ENCODE data around the gene ZNF345.

The ZNF345 gene

DNA sequence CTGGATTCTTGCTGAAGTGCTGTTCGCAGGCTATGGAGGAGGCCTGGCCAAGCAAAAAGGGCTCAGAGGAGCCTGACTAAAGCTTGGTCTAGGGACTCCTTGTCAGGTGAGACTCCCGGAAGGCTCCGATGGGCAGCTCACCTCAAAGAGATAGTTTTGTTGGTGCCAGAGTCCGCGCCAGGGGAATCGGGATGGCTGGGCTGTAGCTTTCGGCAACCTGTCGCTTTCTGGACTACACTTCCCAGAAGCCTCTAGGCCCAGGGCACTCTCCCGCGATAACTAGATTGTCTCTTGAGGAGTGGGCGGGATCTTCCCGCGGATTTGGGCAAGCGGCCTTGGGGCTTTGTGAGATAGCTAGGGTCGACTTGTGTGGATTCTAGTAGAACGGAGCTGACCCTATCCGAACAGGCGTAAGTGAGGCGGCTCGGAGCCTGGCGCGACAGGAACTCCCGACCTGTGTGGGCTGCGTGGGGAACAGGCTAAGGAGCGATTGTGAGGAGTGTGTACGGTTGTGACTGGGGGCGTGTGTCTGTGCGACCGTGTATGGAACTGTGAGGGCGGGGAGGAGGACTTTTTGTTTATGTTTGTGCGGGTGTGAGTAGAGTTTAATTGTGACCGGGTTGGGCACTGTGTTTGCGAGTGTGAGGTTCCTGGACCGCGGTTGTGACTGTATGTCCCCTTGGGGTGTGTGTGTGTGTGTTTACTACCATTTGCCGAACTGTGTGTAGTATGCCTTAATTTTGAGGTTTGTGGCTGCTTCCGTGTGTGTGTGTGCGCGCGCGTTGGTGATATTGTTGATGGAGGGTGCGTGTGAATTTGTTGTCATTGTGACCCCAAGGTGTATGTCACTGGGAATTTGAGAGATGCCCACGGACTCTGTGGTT, at the start of gene ZNF345:
Gene ZNF345, plus strand, starts transcription at position 318 of the 884 bp plus-strand sequence. CDS start 25,955 bp downstream, outside the sequence.
- peak; percentile 91 for DNase-seq (ENCODE audit: low spot score)

DNA sequence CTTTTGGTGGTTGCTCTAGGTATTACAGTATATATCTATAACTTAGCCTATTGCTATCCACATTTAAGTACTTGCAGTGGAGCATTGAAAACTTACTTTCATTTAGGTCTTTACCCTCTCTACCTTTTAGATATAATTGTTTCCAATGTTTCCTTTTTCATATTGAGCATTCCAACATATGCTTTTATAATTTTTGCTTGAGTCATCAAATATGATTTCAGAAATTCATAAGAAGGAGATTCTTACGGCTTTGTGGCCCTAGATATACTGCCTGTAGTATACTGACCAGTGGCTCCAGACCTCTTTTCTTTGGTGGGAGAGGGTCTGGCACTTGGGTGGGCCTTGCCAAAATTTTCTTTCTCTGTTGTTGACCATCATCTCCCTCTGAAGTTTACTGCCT, 45.3 kb upstream of the ZNF345 start:
- DNase-seq (ENCODE audit: low spot score) = no peak

DNA sequence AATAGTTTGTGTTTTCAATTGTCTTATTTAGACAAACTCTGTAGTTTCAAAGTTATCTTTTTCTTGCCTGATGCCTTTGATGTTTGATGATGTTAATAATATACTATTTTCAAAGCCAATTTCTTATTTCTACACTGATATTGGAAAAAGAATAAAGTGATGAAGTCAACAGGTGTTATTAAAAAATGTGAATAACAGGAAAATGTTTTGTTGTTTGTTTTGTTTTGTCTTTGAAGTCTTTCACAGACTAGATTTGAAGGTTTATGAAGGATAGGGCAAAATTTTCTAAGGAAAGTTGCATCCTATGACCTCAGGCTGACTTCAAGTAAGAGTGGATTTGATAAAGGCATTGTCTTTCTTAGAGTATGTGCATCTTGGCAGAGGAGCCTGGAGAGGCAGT, 43.6 kb upstream of the ZNF345 start:
- no peak for DNase-seq (ENCODE audit: low spot score)

DNA sequence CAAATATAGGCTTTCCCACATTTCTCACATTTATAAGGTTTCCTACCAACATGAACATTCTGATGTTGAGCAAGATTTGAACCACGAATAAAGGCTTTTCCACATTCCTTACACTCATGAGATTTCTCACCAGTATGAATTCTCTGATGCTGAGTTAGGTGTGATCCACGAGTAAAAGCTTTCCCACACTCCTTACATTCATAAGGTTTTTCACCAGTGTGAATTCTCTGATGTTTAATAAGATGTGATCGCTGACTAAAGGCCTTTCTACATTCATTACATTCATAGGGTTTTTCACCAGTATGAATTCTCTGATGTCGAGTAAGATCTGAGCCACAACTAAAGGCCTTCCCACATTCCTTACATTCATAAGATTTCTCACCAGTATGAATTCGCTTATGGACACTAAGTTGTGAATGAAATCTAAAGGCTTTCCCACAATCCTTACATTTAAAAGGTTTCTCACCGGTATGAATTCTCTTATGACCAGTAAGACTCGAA, 31.5 kb upstream of the ZNF345 start:
- no peak for DNase-seq (ENCODE audit: low spot score)

DNA sequence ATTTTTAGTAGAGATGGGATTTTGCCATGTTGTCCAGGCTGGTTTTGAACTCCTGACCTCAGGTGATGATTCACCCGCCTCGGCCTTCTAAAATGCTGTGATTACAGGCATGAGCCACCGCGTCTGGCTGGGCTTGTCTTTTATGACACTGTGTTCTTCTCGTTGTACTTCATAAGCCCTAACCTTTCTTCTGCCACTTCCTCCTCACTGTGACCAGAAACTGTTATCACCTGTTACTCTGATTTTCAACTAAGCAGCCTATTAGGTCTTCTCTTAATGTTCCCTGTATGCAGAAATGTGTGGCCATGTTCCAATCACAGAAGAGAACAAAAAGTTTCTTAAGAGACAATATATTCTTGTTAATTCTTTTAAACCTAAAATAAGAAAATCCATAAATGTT, 28.9 kb upstream of the ZNF345 start:
- no peak for DNase-seq (ENCODE audit: low spot score)

DNA sequence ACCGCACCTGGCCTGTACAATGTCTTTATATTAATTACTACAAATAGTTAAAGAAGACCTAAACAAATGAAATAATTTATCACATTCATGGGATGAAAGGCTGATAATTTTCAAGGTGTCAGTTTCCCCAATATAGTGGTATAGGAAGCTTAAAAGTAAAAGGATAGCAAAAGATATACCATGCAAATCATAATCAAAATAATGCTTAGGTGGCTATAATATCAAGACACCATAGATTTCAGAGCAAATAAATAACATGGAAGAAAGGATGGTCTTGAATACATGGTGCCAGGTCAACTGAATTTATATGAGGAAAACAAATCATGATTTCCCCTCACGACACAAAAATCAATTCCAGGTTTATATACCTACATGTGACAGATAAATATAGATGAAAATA, 17.2 kb upstream of the ZNF345 start:
- no peak for DNase-seq (ENCODE audit: low spot score)

DNA sequence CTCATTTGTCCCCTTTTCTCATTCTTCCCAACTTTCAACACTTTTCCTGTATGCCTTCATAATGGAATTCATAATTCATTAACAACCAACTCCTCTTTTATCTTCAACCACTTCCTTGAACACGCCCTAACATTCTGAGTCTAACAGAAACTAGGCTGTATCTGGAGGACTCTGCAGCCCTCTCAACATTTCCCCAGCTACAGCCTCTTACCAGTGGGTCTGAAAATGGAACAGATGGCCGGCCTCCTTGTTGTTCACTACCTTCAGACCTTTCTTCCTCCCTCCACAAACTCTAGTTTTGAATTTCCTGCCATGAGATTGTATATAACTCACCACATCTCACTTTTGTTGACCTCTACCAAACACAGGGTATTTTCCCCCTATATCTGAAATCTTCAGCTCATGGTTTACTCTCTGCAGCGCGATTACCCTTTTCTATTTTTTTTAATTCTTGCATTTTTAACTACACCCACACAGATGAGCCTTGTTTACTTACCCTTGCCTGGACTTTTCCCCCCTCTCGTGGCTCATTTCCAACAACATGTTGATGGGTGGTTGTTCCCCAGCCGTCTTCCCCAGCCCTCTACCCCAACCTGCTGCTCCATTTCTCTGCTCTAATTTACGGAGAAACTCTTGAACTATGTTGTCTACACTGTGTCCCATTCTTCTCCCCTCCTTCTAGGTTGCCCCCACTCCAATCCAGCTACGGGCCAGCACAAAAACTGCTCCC, 13.3 kb upstream of the ZNF345 start:
- DNase-seq (ENCODE audit: low spot score) = no peak

DNA sequence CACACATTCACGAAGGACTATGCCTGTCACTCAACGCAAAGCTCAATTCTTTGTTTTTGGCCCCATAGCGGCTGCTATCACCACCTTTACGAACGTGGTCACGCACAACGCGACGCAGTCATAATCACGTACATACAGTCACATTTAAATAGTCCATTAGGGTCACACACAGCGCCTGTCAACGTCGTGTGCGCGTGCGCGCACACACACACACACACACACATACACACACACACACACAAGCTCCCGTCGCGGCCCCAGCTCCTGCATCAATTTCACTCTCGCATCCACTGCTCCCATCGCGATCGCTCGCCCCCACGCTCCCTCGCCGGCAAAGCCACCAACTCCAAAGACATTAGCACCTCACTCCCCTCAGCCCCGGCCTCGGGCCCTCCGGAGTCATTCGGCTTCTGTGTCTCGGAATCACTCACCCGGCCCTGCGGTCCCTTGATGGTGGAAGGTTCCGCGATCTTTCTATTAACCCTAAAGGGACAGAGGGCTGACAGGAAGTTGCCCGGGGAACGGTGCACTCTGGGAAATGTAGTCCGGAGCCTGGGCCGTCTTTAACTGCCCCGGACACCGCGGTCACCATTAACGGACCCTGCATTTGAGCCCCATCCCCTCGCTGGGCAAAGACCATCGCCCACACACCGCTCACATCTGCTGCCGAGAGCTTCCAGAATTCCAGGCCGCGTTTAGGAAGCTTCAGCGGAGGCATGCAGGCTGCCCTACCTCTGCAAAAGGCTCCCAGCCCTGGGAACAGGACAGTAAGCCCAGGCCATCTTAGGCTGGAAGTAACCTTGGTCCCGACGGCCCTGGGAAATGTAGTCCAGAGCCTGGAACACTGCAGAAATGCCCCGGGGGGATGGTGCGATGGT, 12.5 kb upstream of the ZNF345 start, which contains the start of gene ZNF790:
Gene ZNF790, minus strand, starts transcription at position 482 of the 878 bp plus-strand sequence. CDS start 12,768 bp downstream, outside the sequence.
- DNase-seq (ENCODE audit: low spot score) = peak; percentile 86

DNA sequence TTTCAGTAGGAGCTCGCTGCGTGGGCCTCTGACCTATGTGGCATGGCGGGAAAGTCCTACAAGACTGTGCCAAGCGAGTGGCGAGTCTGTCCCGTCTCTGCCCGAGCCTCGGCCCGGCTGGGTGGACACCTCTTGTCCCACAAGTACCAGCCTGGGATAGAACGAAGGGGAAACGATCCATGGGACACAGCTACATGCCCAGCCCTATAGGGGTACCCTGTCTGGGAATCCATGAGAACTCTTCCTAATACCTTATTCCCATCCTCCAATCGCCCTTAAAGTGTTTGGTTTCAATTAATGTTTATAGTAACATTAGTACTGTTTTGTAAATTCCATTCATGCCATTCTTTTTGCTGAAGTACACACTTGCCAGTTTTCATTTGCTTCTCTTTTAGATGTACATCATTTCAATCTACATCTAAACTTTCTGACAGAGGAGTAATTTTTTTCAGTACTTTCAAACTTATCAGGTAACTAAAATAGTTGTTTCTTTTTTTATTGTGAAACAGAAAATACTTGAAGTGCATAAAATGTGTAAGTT, 11.8 kb upstream of the ZNF345 start:
- DNase-seq (ENCODE audit: low spot score) = no peak

DNA sequence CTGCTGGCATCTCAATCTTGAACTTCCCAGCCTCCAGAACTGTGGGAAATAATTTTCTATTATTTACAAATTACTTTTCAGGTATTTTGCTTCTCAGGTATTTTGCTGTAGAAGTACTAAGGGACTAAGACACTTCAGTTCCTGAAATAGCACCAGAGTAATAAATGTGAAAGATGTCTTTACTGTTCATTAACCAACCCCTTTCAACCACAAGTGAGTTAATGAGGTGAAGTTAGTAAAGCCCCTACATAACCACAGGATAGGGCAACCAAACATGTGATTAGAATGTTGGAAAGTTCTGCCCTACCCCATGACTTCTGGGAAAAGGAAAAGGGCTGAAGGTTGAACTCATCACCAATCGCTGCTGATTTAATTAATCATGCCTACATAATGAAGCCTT, 2.7 kb upstream of the ZNF345 start:
- DNase-seq (ENCODE audit: low spot score) = no peak

DNA sequence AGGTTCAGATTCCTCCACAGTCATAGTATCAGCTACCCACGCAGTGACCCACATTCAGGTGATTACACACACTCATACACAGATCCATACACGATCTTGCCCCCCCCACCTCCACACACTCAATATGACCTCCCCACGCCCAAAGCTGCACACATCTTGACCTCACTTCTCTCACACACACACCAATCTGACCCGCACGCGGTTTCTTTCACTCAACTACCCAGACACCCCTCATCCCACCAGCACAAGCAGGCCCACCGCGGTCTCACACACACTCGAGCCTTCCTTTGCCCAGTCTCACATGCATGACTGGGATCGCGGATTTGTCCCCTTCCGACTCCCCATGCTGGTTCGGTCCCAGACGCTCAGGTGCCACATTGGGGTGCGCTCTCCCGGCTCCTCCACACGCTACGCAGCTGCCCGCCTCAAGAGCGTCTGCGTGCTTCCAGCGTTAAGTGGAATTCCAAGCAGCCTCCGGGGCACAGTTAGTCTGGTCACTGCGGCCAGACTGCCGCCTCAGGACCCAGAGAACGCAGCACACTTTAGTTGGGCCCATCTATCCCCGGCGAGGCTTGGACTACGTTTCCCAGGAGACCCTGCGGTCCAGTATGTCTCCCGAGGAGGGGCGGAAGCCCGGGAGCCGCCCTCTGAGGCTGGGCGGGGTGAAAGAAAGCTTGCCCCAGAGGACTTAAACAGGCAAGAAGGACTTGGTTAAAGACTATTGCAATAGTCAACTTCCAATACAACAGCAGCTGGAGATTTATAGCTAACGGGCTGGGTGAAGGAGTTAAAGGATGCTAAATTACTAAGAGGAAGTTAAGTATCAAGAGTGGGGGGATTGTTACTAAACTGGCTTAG, 746 bp upstream of the ZNF345 start:
- peak; percentile 89 for DNase-seq (ENCODE audit: low spot score)

DNA sequence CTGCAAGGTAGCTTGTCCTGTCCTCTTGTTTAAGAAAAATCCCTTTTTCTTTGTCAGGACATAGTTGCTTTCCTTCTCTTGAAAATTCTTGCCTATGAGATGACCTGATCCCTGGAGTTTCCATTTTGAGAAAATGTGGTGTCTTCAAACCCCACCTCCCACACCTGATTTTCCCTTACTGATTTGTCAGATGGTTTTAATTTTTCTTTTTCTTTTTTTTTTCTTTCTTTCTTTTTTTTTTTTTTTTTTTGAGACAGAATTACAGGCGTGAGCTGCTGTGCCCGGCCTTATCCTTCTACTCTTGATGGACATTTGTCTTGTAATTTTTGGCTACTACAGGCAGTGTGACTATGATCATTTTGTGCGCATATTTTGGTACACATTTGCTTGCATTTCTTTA, 1.2 kb downstream of the ZNF345 start:
- DNase-seq (ENCODE audit: low spot score) = no peak

DNA sequence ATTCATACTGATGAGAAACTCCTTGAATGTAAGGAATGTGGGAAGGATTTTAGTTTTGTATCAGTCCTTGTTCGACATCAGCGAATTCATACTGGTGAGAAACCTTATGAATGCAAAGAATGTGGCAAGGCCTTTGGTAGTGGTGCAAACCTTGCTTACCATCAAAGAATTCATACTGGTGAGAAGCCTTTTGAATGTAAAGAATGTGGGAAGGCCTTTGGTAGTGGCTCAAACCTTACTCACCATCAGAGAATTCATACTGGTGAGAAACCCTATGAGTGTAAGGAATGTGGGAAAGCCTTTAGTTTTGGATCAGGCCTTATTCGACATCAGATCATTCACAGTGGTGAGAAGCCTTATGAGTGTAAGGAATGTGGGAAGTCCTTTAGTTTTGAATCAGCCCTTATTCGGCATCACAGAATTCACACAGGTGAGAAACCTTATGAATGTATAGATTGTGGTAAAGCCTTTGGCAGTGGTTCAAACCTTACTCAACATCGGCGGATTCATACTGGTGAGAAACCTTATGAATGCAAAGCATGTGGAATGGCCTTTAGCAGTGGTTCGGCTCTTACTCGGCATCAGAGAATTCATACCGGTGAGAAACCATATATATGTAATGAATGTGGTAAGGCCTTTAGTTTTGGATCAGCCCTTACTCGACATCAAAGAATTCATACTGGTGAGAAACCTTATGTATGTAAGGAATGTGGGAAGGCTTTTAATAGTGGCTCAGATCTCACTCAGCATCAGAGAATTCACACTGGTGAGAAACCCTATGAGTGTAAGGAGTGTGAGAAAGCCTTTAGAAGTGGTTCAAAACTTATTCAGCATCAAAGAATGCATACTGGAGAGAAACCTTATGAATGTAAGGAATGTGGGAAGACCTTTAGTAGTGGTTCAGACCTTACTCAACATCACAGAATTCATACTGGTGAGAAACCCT, 26.6 kb downstream of the ZNF345 start:
- no peak for DNase-seq (ENCODE audit: low spot score)

DNA sequence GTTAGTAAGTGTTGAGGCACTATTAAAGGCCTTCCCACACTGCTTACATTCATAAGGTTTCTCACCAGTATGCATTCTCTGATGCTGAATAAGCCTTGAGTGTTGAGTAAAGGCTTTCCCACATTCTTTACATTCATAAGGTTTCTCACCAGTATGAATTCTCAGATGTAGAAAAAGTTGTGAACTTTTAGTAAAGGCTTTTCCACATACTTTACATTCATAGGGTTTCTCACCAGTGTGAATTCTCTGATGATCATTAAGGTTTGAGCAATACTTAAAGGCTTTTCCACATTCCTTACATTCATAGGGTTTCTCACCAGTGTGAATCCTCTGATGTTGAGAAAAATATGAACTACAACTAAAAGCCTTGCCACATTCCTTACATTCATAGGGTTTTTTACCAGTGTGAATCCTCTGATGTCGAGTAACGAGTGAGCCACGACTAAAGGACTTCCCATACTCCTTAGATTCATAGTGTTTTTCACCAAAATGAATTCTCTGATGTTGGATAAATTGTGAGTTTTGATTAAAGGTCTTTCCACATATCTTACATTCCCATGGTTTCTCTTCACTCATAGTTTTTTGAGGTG, 41.2 kb downstream of the ZNF345 start:
- no peak for DNase-seq (ENCODE audit: low spot score)

DNA sequence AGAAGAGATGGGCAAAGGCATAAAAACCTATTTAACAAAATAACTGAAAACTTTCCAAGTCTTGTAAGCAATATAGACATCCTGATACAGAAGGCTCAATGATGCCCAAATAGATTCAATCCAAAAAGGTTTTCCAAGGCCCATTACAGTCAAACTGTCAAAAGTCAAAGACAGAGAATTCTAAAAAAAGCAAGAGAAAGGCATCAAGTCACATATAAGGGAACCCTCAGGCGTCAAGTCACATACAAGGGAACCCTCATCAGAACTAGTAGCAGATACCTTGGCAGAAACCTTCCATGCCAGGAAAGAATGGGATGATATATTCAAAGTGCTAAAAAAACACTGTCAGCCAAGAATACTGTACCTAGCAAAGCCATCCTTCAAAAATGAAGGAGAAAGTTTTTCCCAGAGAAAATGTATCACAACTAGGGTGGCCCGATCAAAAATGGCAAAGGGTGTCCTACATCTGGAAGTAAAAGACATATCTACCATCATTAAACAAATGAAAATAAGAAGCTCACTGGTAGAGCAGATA, 44.2 kb downstream of the ZNF345 start:
- no peak for DNase-seq (ENCODE audit: low spot score)

DNA sequence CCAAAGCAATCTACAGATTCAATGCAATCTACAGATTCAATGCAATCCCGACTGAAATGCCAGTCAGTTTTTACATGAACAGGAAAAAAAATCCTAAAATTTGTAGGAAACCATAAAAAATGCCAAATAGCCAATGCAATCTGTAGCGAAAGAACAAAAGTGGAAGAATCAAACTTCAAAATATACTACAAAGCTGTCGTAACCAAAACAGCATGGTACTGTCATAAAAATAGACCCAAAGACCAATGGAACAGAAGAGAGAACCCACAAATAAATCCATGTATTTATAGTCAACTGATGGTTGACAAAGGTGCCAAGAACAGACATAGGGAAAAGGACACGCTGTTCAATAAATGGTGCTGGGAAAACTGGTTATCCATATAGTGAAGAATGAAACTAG, 47.7 kb downstream of the ZNF345 start:
- DNase-seq (ENCODE audit: low spot score) = no peak

DNA sequence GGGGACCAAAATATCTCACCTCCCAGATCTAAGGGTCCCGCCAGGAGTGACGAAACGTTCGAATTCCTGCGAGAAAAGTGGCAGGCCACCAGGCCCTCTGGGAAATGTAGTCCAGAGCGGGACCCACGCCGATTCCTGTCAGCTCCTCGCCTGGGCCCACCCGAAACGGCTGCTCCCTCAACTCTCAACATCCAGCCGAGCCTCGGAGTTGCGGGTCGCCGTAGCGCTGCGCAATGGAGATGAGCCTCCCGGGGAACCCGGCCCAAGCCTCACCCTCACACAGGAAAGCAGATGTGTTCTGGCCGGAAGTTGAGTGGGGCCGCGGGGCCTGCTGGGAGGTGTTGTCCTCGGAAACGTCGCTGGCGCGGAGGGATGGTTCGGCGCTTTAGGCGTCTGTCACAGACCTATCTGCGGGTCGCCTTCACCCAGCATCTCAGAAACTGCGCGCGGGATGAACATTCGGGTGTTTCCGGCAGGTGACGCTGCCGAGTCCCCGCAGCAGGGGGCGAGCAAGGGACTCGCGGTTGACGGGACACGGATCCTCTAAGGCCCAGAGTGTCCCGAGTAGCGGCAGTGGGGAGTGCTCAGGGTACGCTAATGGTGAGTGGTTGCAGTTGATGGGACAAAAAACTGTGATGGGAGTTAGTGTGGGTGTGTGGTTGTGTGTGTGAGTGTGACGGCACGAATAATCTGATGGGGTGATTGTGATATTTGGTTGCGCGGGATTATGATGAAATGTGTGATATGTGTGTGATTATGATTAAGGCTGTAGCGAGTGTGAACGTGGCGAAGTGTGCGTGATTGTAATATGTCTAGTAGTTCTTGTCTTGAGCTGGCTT, 65.5 kb downstream of the ZNF345 start, which contains the start of the genes ZNF568 and ZNF829:
Gene ZNF568, plus strand, starts transcription at position 341 of the 839 bp plus-strand sequence. CDS start 6,439 bp downstream, outside the sequence.
Gene ZNF829, minus strand, starts transcription at position 300 of the 839 bp plus-strand sequence. CDS start 1,124 bp downstream, outside the sequence.
- peak; percentile 93 for DNase-seq (ENCODE audit: low spot score)

DNA sequence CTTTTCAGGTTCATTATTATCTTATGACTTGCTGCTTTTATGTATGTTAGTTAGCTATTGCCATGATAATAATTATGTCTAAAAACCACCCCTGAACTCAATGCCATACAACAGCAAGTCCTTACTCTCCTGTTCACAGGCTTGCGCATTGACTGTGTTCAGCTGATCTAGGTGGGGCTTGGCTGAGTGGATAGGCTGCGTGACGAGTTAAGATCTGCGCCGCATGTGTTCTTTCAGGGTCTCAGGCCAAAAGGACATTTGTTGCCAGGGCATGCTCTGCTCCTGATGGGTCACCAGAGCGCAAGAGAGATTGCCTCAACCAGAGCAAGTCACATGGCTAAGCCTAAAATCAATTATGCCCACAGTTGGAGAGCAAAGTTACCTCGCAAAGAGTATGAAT, 66.3 kb downstream of the ZNF345 start:
- no peak for DNase-seq (ENCODE audit: low spot score)
